Lower leg skin (tissue), 3 donors: ENCODE data around the gene SHISA3.

Experiments
- POLR2A ChIP-seq, 2 donors: fragments of 450-650 bp; IDR thresholded peaks; one replicate each; pipeline ENCODE4 v1.6.1; 2016 to 2017; ENCODE audit warnings: antibody characterized with exemption in 2 of 2, mild to moderate bottlenecking in 1 of 2, moderate library complexity in 1 of 2
- TF ChIP-seq, protein P1 (sequence below), 3 donors: fragments of 450-650 bp; IDR thresholded peaks; one replicate each; pipeline ENCODE4 v1.5.1; 2016; ENCODE audit warnings: antibody characterized with exemption in 3 of 3, mild to moderate bottlenecking in 3 of 3, moderate library complexity in 2 of 3

DNA sequence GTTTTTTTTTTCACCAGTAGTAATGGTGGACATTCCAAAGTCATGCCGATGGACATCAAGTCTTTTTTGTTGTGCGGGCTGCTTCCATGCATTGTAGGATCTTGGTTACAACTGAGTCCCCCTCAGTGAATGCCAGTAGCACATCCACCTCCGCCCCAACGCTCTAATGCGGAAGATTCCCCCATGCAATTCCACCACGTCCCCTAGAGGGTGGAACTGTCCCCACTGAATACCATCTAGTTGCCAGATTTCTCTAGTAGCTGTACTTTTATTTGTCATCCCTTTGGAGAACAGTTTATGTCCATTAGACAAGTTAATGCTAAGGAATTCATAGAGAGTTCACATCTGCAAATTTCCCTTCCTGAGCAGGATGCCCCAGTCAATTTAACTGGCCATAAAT lies 6.7 kb downstream of the SHISA3 start:
- TF ChIP-seq, protein P1, sequence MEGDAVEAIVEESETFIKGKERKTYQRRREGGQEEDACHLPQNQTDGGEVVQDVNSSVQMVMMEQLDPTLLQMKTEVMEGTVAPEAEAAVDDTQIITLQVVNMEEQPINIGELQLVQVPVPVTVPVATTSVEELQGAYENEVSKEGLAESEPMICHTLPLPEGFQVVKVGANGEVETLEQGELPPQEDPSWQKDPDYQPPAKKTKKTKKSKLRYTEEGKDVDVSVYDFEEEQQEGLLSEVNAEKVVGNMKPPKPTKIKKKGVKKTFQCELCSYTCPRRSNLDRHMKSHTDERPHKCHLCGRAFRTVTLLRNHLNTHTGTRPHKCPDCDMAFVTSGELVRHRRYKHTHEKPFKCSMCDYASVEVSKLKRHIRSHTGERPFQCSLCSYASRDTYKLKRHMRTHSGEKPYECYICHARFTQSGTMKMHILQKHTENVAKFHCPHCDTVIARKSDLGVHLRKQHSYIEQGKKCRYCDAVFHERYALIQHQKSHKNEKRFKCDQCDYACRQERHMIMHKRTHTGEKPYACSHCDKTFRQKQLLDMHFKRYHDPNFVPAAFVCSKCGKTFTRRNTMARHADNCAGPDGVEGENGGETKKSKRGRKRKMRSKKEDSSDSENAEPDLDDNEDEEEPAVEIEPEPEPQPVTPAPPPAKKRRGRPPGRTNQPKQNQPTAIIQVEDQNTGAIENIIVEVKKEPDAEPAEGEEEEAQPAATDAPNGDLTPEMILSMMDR (IDR thresholded peaks at IDR 0.05): no peak
- no peak for TF ChIP-seq POLR2A (IDR thresholded peaks at IDR 0.05)
